Lower leg skin (tissue), 4 donors: ENCODE data around the gene ASPN. TPM values are rescaled to one million over a fixed set of nuclear protein-coding genes. Genes with fewer than 3 reads are reported as not detected.

Experiments used
- DNase-seq, 2 donors: peaks; one replicate each; pipeline ENCODE4 v3.0.0-alpha.2; 2019; ENCODE audit warnings: low spot score in 2 of 2
- H3K4me3 ChIP-seq: fragments of 200-600 bp; sonication (generic); 2 replicates; pipeline ENCODE4 v1.5.1; 2017; ENCODE audit warnings: mild to moderate bottlenecking, low read depth; ENCODE audit not compliant: poor library complexity, severe bottlenecking
- POLR2A ChIP-seq, 2 donors: fragments of 450-650 bp; IDR thresholded peaks; one replicate each; pipeline ENCODE4 v1.6.1; 2016 to 2017; ENCODE audit warnings: antibody characterized with exemption in 2 of 2, mild to moderate bottlenecking in 1 of 2, moderate library complexity in 1 of 2
- WGBS, 2 donors: methylation state at CpG; one replicate each; pipeline ENCODE4 v1.1.5; 2018; 5-methylcytosine and 5-hydroxymethylcytosine counted together
- intact Hi-C: fragments of 100-400 bp; cut with DNase I; formaldehyde crosslinking; loops from one replicate; pipeline ENCODE4 v1.15.0; 2023; ENCODE audit warnings: low total_unique reads
- total RNA-seq, 4 donors: library from RNA; depleted of rRNA; stranded (reverse); fragments of >200 nt; gene quantifications; one replicate each; pipeline ENCODE4 v1.1.0, GENCODE V29; 2016
- TF ChIP-seq, protein P1 (sequence below), 3 donors: fragments of 450-650 bp; IDR thresholded peaks; one replicate each; pipeline ENCODE4 v1.5.1; 2016; ENCODE audit warnings: antibody characterized with exemption in 3 of 3, mild to moderate bottlenecking in 3 of 3, moderate library complexity in 2 of 3

The ASPN gene
- total RNA-seq, result 1 to 10 TPM; 3.0 to 9.1 (median 5.7) TPM

DNA sequence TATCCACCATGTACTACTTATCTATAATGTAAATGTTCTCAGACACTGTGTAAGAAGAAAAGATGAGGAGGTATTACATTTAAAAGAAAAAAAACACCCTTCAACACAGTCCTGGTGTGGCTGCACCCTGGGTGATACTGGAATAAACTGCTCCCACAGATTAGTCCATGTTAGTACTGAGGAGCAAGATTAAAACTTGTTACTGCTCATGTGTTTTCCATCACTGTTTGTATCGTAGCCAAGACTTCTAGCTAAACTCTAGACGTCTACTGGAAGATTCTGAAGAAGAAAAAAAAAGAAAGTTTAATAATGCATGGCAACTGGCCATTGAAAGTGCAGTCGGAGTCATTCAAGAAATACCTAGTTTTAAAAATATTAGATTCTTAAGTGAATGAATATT lies at the start of gene ASPN:
Gene ASPN (minus strand): TSS at position 178 of the 400 bp plus-strand sequence.
- WGBS, 2 donors, result 11 to 21% methylated on average over 3 of the region's 3 CpGs
- intact Hi-C loops, result no loop called here
- no peak for TF ChIP-seq POLR2A (IDR thresholded peaks at IDR 0.05)
- TF ChIP-seq, protein P1, sequence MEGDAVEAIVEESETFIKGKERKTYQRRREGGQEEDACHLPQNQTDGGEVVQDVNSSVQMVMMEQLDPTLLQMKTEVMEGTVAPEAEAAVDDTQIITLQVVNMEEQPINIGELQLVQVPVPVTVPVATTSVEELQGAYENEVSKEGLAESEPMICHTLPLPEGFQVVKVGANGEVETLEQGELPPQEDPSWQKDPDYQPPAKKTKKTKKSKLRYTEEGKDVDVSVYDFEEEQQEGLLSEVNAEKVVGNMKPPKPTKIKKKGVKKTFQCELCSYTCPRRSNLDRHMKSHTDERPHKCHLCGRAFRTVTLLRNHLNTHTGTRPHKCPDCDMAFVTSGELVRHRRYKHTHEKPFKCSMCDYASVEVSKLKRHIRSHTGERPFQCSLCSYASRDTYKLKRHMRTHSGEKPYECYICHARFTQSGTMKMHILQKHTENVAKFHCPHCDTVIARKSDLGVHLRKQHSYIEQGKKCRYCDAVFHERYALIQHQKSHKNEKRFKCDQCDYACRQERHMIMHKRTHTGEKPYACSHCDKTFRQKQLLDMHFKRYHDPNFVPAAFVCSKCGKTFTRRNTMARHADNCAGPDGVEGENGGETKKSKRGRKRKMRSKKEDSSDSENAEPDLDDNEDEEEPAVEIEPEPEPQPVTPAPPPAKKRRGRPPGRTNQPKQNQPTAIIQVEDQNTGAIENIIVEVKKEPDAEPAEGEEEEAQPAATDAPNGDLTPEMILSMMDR (IDR thresholded peaks at IDR 0.05), result no peak
- no peak for DNase-seq
- H3K4me3 ChIP-seq, result no peak within 1 kb of the TSS

DNA sequence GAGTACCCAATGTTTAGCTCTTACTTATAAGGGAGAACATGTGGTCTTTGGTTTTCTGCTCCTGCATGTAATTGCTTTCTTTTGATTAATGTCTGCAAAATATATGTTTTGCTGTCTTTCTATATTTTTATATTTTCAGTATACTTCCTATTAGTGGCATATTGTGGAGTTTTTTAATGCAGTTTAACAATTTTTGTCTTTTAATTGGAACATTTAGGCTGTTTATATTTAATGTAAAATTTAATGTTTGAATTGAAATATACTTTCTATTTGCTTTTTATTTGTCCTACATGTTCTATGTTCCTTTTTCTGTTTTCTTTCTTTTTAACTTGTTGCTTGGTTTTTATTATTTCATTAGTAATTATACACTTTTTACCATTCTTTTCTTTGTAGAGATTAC lies 48.6 kb upstream of the ASPN start:
- TF ChIP-seq POLR2A (IDR thresholded peaks at IDR 0.05), result no peak
- TF ChIP-seq, protein P1 (IDR thresholded peaks at IDR 0.05), result no peak
- no peak overlapping the region for H3K4me3 ChIP-seq
- DNase-seq, result no peak
- intact Hi-C loops, result no loop called here

DNA sequence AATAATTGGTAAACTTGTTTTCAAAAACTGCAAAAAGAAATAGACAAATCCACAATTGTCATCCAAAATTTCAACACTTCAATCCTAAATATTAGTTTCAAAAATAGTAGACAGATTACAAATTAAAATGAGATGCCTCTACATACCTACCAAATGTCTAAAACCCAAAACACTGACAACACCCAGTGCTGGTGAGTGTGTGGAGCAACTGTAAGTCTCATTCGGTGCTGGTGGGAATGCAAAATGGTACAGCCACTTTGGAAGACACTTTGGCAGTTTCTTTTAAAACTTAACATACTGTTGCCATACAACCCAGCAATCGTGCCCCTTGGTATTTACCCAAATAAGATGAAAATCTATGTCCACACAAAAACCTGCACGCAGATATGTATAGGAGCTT lies 46.8 kb upstream of the ASPN start:
- 94 to 95% methylated on average over 3 of the region's 3 CpGs for WGBS, 2 donors
- TF ChIP-seq, protein P1 (IDR thresholded peaks at IDR 0.05), result no peak
- TF ChIP-seq POLR2A (IDR thresholded peaks at IDR 0.05), result no peak

DNA sequence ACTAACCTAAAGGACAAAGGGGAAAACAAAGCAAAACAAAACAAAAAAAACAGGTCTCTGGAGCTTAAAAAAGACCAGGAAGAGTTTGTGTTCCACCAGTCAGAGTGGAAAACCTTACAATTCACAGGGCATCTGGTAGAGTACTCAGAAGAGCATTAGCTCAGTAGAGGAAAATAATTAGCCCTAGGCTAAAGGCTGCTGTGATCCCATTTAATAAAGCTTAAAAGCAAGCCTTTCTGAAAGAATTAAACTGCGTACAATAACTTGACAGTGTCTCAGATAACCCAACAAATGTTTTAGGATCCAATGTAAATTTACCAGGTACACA lies 46.2 kb upstream of the ASPN start:
- intact Hi-C loops, result no loop called here
- 91 to 94% methylated on average over 1 of the region's 1 CpG for WGBS, 2 donors
- H3K4me3 ChIP-seq, result no peak overlapping the region
- no peak for DNase-seq
- TF ChIP-seq, protein P1 (IDR thresholded peaks at IDR 0.05), result no peak
- TF ChIP-seq POLR2A (IDR thresholded peaks at IDR 0.05), result no peak

More for the DNA sequence above, 46.8 kb upstream of the ASPN start:
- H3K4me3 ChIP-seq, result no peak overlapping the region
- intact Hi-C loops, result no loop called here
- no peak for DNase-seq

DNA sequence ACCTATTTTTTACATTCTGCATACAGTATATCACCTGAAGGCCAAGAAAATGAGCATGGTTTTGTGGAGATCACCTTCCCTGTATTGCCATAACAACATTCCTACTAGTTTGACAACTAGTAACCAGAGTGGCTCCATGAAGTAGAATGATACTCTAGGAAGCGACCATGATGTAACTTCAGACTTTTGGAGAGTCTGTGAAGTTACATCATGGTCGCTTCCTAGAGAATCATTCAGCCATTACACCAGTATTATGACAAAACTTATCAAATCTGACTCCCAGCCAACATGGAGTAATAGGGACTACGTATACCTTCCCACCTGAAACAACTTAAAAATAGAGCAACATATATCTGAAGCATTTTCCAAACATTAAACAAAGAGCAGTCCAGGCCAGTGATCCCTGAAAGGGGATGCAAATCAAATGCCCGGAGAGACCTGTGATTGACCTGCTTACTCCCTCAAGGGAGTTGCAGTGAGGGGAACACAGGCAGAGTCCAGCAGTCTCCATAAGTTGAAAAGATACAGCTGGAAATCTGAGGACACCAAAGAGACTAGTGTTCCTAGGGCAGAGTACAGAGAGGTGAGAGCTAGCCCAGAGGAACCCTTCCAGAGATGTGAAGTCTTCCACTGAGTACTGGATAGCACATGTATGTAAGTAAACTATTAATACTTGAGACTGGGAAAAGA lies 45.7 kb upstream of the ASPN start:
- no peak for DNase-seq
- intact Hi-C loops, result no loop called here
- no peak overlapping the region for H3K4me3 ChIP-seq
- WGBS, 2 donors, result 97 to 98% methylated on average over 4 of the region's 4 CpGs
- no peak for TF ChIP-seq POLR2A (IDR thresholded peaks at IDR 0.05)
- TF ChIP-seq, protein P1 (IDR thresholded peaks at IDR 0.05), result no peak

DNA sequence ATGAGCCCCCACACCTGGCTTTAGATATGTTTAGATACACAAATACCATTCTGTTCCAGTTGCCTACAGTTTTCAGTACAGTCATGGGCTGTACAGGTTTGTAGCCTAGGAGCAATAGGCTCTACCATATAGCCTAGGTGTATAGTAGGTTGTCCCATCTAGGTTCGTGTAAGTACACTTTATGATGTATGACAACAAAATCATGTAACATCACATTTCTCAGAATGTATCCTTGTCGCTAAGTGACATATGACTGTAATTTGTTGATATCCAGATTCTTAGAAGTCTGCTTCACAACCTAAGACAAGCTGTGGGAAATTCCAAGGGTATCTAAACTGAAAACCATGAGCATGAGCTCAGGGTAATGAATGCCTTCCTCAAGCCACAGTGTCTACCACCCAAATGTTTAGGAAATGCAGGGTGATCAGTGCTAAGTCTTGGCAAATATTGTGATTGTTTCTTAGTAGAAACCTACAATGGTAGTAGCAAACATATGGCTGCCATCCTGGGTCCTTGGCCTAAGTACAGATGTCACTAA lies 45.1 kb upstream of the ASPN start:
- TF ChIP-seq POLR2A (IDR thresholded peaks at IDR 0.05), result no peak
- TF ChIP-seq, protein P1 (IDR thresholded peaks at IDR 0.05), result no peak
- intact Hi-C loops, result no loop called here
- WGBS, 2 donors, result 93 to 100% methylated on average over 2 of the region's 2 CpGs
- DNase-seq, result no peak
- H3K4me3 ChIP-seq, result no peak overlapping the region
